K562 (cell line): ENCODE results near the gene KIF15. TPM values are rescaled to one million over a fixed set of nuclear protein-coding genes. Genes with fewer than 3 reads are reported as not detected.

Experiments
- ATAC-seq: fragments of 200-7000 bp; cut with Tn5 transposase; 3 replicates; pipeline ENCODE4 v1.9.1; 2020; ENCODE audit warnings: moderate library complexity
- BruUV-seq: library from RNA; stranded (reverse); fragments of 400-500 nt; replicated peaks from 2 replicates; lab custom pipeline; 2021; lab: Mats Ljungman, UMichigan
- CTCF ChIA-PET: fragments of 300-600 bp; formaldehyde crosslinking; extraction: SDS; loops from one replicate; lab custom pipeline; 2021; ENCODE audit warnings: low intra/inter-chr PET ratio; lab: Yijun Ruan, JAX
- POLR2A ChIA-PET: fragments of 300-600, 350-650 bp; sonication (Branson Sonifier 250); formaldehyde crosslinking; extraction: SDS; loops from one replicate; lab custom pipeline; 2021; ENCODE audit warnings: antibody characterized with exemption, inconsistent platforms; lab: Yijun Ruan, JAX
- DNase-seq, 4 experiments: peaks; one replicate each; pipeline versions ENCODE4 v3.0.0 to v3.0.0-alpha.2; 2011 to 2018; ENCODE audit warnings: low spot score in 3 of 4, mixed read lengths in 3 of 4; ENCODE audit errors: extremely low read depth in 1 of 4
- FAIRE-seq: peaks from 2 replicates; lab custom pipeline; 2011; peaks lifted over from hg19 to GRCh38; lab: Jason Lieb, UNC
- H2AFZ ChIP-seq: 2 replicates; pipeline ENCODE4 v1.6.0; 2011; ENCODE audit warnings: low read depth, low read length, control low read depth, inconsistent platforms
- H3K27ac ChIP-seq: fragments of 200-600 bp; 3 replicates; pipeline ENCODE4 v1.8.0; 2011; ENCODE audit warnings: low read depth, mild to moderate bottlenecking, control low read depth, inconsistent platforms, low read length, moderate library complexity, mixed read lengths; ENCODE audit errors: extremely low read depth
- H3K27me3 ChIP-seq, 2 experiments: fragments of 300-600 bp in 1 of 2; 2 replicates in 1 of 2; 3 replicates in 1 of 2; pipeline versions ENCODE4 v1.6.0 to v1.8.0; 2011; ENCODE audit warnings: inconsistent platforms in 2 of 2, low read length in 2 of 2, mild to moderate bottlenecking in 1 of 2, mixed read lengths in 1 of 2, moderate library complexity in 1 of 2; ENCODE audit not compliant: control insufficient read depth in 2 of 2, insufficient read depth in 2 of 2
- H3K36me3 ChIP-seq: fragments of 300-600 bp; 3 replicates; pipeline ENCODE4 v1.8.0; 2011; ENCODE audit warnings: mild to moderate bottlenecking, low read length, inconsistent platforms; ENCODE audit not compliant: control insufficient read depth, insufficient read depth
- H3K4me1 ChIP-seq, 2 experiments: fragments of 200-600 bp in 1 of 2; replicated peaks in 1 of 2; 2 replicates in 1 of 2; 3 replicates in 1 of 2; pipeline versions ENCODE4 v1.5.1 to v1.8.0; 2011; ENCODE audit warnings: inconsistent platforms in 2 of 2, low read length in 2 of 2, mild to moderate bottlenecking in 1 of 2, mixed read lengths in 1 of 2, moderate library complexity in 1 of 2; ENCODE audit not compliant: control insufficient read depth in 2 of 2, insufficient read depth in 2 of 2
- H3K4me2 ChIP-seq: 2 replicates; pipeline ENCODE4 v1.6.1; 2011; ENCODE audit warnings: low read length, control low read depth, inconsistent platforms, mixed read lengths; ENCODE audit not compliant: insufficient read depth
- H3K4me3 ChIP-seq: fragments of 200-600 bp; sonication (generic), shearing (Covaris generic); 2 replicates; pipeline ENCODE4 v1.5.1; 2016; ENCODE audit warnings: control low read depth, inconsistent platforms
- H3K79me2 ChIP-seq: fragments of 200-600 bp; 3 replicates; pipeline ENCODE4 v1.8.0; 2011; ENCODE audit warnings: low read length, inconsistent platforms; ENCODE audit not compliant: control insufficient read depth, insufficient read depth
- H3K9ac ChIP-seq, 2 experiments: 2 replicates each; pipeline versions ENCODE4 v1.6.0 to v1.6.1; 2011; ENCODE audit warnings: low read depth in 2 of 2, low read length in 2 of 2, control low read depth in 1 of 2, inconsistent platforms in 1 of 2, mild to moderate bottlenecking in 1 of 2, mixed read lengths in 1 of 2; ENCODE audit not compliant: insufficient read depth in 1 of 2
- H3K9me1 ChIP-seq: one replicate; pipeline ENCODE4 v1.6.0; 2011; ENCODE audit warnings: inconsistent platforms, mild to moderate bottlenecking, low read length, moderate library complexity; ENCODE audit not compliant: control insufficient read depth, insufficient read depth
- H3K9me3 ChIP-seq: replicated peaks from 2 replicates; pipeline ENCODE4 v1.5.1; 2011; ENCODE audit warnings: low read depth, low read length, inconsistent platforms; ENCODE audit not compliant: control insufficient read depth, insufficient read depth
- H4K20me1 ChIP-seq: replicated peaks from 2 replicates; pipeline ENCODE4 v1.6.1; 2011; ENCODE audit warnings: low read length, inconsistent platforms, mixed read lengths; ENCODE audit not compliant: control insufficient read depth, insufficient read depth
- KDM1A ChIP-seq, 2 experiments: fragments of 450-650 bp; IDR thresholded peaks; 2 replicates each; pipeline ENCODE4 v1.6.1; 2016; ENCODE audit warnings: mild to moderate bottlenecking in 2 of 2
- PPARD ChIP-seq: fragments of 250-450 bp; sonication (Bioruptor Pico); IDR thresholded peaks from 2 replicates; pipeline ENCODE4 v1.8.0; 2022; ENCODE audit warnings: inconsistent platforms, mild to moderate bottlenecking, moderate library complexity
- SPI1 ChIP-seq: IDR thresholded peaks from 2 replicates; pipeline ENCODE4 v1.6.1; 2011; ENCODE audit warnings: low read depth, low read length, control low read depth, borderline replicate concordance
- TCF7 ChIP-seq: sonication (generic); IDR thresholded peaks from 2 replicates; pipeline ENCODE4 v1.6.1; 2016; ENCODE audit warnings: antibody characterized with exemption, borderline replicate concordance
- ZNF3 ChIP-seq: fragments of 250-450 bp; sonication (Bioruptor Pico); IDR thresholded peaks from 2 replicates; pipeline ENCODE4 v1.5.0; 2021; ENCODE audit warnings: mild to moderate bottlenecking, moderate library complexity
- ZNF695 ChIP-seq: fragments of 450-650 bp; formaldehyde crosslinking; IDR thresholded peaks from 2 replicates; pipeline ENCODE4 v1.4.0; 2020; ENCODE audit warnings: mild to moderate bottlenecking, moderate library complexity
- ZNF75A ChIP-seq: fragments of 450-650 bp; formaldehyde crosslinking; IDR thresholded peaks from 2 replicates; pipeline ENCODE4 v1.4.0; 2020; ENCODE audit warnings: mild to moderate bottlenecking
- ZNF76 ChIP-seq: fragments of 250-450 bp; sonication (Bioruptor Pico); IDR thresholded peaks from 2 replicates; pipeline ENCODE4 v1.4.0; 2020; ENCODE audit warnings: mild to moderate bottlenecking, moderate library complexity, borderline replicate concordance
- ZNF780A ChIP-seq: fragments of 250-450 bp; sonication (Bioruptor Pico); IDR thresholded peaks from 2 replicates; pipeline ENCODE4 v1.5.0; 2021; ENCODE audit warnings: mild to moderate bottlenecking
- WGBS: fragments of 100-300 bp; shearing (Covaris generic); methylation state at CpG from one replicate; pipeline ENCODE4 v1.1.6; 2016; ENCODE audit warnings: low coverage, mixed read lengths; ENCODE audit not compliant: insufficient coverage; ENCODE audit errors: missing lambda C conversion rate; 5-methylcytosine and 5-hydroxymethylcytosine counted together
- in situ Hi-C: fragments of 300-500 bp; cut with MboI; formaldehyde crosslinking; loops from 4 replicates; pipeline ENCODE4 v1.15.0; 2018; ENCODE audit warnings: inconsistent platforms, mixed read lengths
- intact Hi-C: fragments of 100-400 bp; cut with micrococcal nuclease; formaldehyde crosslinking; loops from 2 replicates; pipeline ENCODE4 v1.14.2; 2022
- polyA plus RNA-seq, 8 experiments: library from polyadenylated mRNA; depleted of rRNA in 4 of 8; stranded (reverse) in 5 of 8; unstranded in 3 of 8; fragments of >200 nt; fragmentation: Nextera tagmentation in 2 of 8; fragmentation: Illumina TruSeq in 1 of 8; extraction: Ambion mirVana in 2 of 8; extraction: Trizol in 1 of 8; gene quantifications; 2 replicates each; pipeline versions ENCODE4 v1.2.1 to v1.2.3, GENCODE V29; 2011 to 2014; ENCODE audit warnings: inconsistent platforms in 1 of 8, missing spikeins in 1 of 8
- total RNA-seq, 7 experiments: library from RNA; depleted of rRNA in 6 of 7; stranded (reverse); fragments of >200 nt in 6 of 7; fragmentation: Illumina TruSeq in 2 of 7; extraction: Trizol in 2 of 7; gene quantifications; 2 replicates each; pipeline versions ENCODE4 v1.2.1 to v1.2.3, GENCODE V29; 2011 to 2021; ENCODE audit warnings: low replicate concordance in 1 of 7

KIF15 gene
- total and polyA plus RNA-seq, 9 of the 15 experiments (the other 6 are each of a cell fraction or from before 2014, with no cell fraction given): 9.0 to 45.9 (median 26.0) TPM

DNA sequence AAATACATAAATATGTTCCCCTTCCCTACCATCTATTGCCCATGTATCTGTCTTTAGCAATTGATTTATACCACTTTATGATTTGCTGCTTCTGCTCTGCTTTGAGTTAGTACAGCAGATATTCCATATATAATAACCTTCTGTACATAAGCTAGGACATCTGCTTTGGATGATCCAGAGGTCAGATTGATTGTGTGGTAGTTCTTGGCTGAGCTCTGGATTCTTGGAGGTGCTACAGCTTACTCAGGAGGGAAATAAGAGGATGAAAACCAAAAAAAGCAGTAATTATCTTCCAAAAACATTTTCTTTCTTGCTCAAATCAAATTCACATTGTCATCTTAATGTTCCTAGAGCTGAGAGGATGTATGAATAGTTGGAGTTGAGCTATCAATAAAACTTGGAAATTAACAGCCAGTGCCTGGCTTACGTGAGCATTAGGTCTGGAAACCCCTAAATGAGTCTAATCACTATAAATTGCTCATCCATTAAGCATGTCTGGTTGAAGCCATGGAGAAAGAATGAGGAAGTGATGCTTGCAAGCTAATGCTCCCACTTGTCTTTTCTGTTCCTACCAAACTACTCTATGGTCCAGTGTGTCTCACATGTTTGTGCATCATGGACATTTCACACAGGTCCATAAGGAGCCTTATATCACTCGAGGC is 63.8 kb downstream of the KIF15 start:
- BruUV-seq: no TSS peak
- FAIRE-seq (no peak), ATAC-seq (no peak), DNase-seq (no peak)
- in situ Hi-C loops (no loop called here), intact Hi-C loops (no loop called here)
- TF ChIP-seq SPI1 (peak; percentile 49; the same call in 1 of the 2 replicates), TCF7 (no peak), ZNF780A (CRISPR knock-in tag) (no peak)
- peaks cover 53% of the 10 kb centered on the region for H3K36me3 ChIP-seq
- H3K27me3 ChIP-seq: no peaks in the 10 kb centered on the region
- H4K20me1 ChIP-seq: no peaks in the 10 kb centered on the region
- no peak overlapping the region for H3K4me3 ChIP-seq
- H2AFZ ChIP-seq: no peak overlapping the region
- H3K9me3 ChIP-seq: no peaks in the 10 kb centered on the region
- no peak overlapping the region for H3K4me2 ChIP-seq
- H3K4me1 ChIP-seq: no peaks in the 10 kb centered on the region
- H3K9ac ChIP-seq: no peak overlapping the region
- POLR2A ChIA-PET: interaction anchor here (0.7 to 2.1 kb wide), 4 partner anchors 10 to 784 kb away, joined by 3 to 4 read pairs (median 3); no protein-coding TSS in a partner anchor
- H3K9me1 ChIP-seq: no peaks in the 10 kb centered on the region
- no peak overlapping the region for H3K27ac ChIP-seq
- 78% methylated on average over 2 of the region's 2 CpGs for WGBS
- CTCF ChIA-PET: no interaction called here
- no peaks in the 10 kb centered on the region for H3K79me2 ChIP-seq

- no peaks in the 10 kb centered on the region for H3K9me1 ChIP-seq
- H3K27me3 ChIP-seq: no peaks in the 10 kb centered on the region
- BruUV-seq: no TSS peak
- no peak overlapping the region for H3K9ac ChIP-seq
- no peak overlapping the region for H2AFZ ChIP-seq
- FAIRE-seq: no peak
- no peaks in the 10 kb centered on the region for H3K4me1 ChIP-seq
- H3K4me3 ChIP-seq: no peak overlapping the region
- H4K20me1 ChIP-seq: no peaks in the 10 kb centered on the region
- no peaks in the 10 kb centered on the region for H3K9me3 ChIP-seq
- ChIA-PET CTCF (no interaction called here), POLR2A (no interaction called here)
- H3K4me2 ChIP-seq: no peak overlapping the region
- WGBS: 95% methylated on average over 3 of the region's 3 CpGs
- ATAC-seq: no peak
- peaks cover 69% of the 10 kb centered on the region for H3K36me3 ChIP-seq
- no peaks in the 10 kb centered on the region for H3K79me2 ChIP-seq
- TF ChIP-seq ZNF3 (CRISPR knock-in tag) (no peak), ZNF76 (CRISPR knock-in tag) (no peak), PPARD (CRISPR knock-in tag) (no peak), ZNF75A (CRISPR knock-in tag) (no peak), ZNF695 (CRISPR knock-in tag) (no peak), KDM1A (IDR thresholded peaks at IDR 0.05) (no peak)
- intact Hi-C loops (no loop called here), in situ Hi-C loops (no loop called here)
- DNase-seq: no peak
- H3K27ac ChIP-seq: no peak overlapping the region
These were observed 65.6 kb downstream of the KIF15 start for GRCh38 chr3:44827196-44827595.
